GM20431 (cell line): ENCODE results near the gene CHST12.
"Not testable (repeated sequence)": the region's sequence is repeated elsewhere in the genome, so short reads cannot be mapped to it uniquely, and the experiment has no call there.

Experiments used
- in situ Hi-C: fragments of 300-500 bp; cut with MseI, MboI; formaldehyde crosslinking; loops from one replicate; pipeline ENCODE4 v1.15.0; 2020; ENCODE audit warnings: low sequenced_read_pairs; ENCODE audit not compliant: unreplicated experiment

The CHST12 gene

DNA sequence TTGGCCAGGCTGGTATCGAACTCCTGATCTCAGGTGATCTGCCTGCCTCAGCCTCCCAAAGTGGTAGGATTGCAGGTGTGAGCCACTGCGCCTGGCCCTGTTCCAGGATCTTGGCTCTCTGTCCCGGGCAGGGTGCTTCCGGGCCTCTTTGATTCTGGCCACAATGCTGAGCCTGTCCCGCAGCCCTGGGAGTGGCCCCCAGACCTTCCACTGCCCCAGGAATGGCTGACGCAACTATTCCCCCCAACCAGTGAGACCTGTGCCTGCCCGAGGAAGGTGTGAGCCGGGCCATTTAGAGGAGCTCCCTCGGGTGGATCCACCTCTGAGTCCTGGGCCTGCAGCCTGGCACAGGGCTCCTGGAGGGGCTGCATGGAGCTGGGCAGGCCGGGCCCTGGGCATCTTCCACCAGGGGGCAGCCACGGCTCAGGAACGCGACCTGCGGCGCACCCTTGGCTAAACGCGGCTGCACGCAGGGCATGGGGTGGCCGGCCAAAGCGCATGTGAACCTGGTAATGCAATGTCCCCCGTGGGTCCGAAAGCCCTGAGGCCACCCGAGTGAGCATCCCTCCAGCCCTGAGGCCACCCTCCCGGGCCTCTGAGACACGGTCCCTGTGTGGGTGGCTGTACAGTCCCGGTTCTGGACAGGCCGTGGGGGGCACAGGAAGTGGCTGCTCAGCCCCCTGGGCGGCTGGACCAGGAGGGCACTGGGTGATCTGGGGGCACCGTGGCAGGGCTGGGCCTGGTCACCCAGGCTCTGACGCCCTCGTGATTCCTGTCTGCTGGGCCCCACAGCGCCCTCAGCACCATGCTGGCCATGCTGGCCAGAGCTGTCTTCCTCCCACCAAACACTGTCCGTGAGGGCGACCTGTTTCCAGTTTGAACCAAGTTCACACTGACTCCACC, 48.0 kb downstream of the CHST12 start:
- in situ Hi-C loops = no loop called here

- in situ Hi-C loops = no loop called here
Observed at GRCh38 chr7:2452074-2452507, 48.7 kb downstream of the CHST12 start.

DNA sequence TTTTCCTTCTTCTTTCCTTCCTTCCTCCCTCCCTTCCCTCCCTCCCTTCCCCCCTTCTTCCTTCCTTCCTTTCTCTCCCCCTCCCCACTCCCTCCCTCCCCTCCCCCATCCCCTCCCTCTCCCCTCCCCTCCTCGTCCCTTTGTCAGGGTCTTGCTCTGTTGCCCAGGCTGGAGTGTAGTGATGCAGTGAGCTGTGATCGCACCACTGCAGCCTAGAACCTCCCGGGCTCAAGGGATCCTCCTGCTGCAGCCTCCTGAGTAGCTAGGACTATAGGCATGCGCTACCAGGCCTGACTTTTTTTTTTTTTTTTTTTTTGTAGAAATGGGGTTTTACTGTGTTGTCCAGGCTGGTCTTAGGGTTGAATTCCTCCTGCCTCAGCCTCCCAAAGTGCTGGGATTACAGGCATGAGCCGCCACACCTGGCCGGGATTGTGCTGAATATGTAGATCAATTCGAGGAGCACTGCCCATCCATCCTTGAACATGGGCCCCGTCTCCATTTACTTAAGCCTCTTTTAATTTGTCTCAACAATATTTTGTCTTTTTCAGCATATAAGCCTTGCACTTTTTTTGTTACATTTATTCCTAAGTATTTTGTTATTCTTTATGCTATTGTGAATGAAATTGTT, 49.3 kb downstream of the CHST12 start:
- in situ Hi-C loops = no loop called here

- in situ Hi-C loops = not testable (repeated sequence)
Observed at GRCh38 chr7:2453849-2454248, 50.4 kb downstream of the CHST12 start.

- in situ Hi-C loops = no loop called here
Observed at GRCh38 chr7:2459674-2460073, 56.3 kb downstream of the CHST12 start.

DNA sequence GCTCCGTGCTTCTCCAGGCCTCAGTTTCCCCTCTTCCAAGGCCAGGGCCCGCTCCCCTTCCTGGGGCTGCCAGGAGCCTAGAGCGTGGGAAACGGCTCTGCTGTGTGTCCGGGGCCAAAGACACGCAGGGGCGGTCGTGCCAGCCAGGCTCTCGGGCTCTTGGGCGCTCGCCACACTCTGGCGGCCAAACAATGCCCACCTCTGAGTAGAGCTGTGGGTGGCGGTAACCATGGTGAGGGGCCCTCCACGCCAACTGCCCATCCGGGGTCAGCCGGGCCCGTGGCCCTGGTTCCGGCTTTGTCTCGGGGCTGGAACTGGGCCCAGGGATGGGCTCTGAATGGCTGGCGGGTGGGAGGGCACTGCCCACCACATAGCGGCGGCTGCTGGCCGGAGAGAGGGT, 56.8 kb downstream of the CHST12 start:
- in situ Hi-C loops = no loop called here

DNA sequence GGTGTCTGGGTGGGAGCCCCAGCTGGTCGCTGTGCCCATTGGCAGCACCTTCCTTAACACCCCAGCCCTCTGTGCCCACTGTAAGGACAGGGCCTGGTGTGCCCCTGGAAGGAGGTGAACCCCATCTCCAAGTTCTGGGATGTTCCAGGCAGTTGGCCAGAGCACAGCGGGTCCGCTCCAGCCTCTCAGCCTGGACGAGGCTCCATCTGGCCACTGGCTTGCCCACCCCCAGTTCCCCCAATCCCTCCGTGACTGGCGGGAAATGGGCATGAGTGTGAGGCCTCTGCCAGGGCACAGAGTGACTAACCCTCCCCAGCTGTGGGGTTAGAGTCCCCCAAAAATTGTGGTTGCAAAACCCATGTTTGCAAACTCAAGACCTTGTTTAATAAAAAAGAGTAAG, 57.2 kb downstream of the CHST12 start:
- in situ Hi-C loops = no loop called here

DNA sequence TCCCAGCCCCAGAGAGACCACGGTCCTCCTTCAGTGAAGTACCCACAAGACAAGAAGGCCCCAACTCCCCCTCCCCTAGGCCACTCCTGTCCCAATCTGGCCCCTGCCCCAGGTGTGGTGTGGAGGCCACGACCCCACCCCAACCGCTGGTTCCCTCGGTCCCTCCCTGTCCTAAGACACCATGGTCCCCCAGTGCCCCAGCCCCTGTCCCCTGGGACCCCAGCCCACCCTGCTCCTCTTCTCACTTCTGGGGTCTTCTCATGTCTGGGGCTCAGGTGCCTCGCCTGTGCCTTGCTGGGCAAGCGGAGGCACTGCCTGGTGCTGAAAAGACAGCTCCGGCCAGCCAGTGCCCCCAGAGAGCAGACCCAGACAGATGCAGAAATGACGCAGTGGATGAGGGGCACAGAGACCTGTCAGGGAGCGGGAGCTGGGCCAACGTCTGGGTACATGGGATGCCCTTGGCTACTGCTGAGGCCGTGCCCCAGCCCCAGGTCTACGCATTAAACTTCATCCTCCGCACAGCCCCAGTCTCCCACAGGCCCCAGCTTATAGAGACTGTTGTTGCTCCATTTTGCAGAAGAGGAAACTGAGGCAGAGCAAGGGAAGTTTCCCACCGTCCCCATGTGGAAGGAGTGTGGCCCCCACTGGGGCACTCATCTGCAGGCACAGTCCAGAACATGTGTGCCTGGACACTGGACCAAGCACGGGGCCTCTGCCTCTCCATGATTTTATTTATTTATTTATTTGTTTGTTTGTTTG, 58.0 kb downstream of the CHST12 start:
- in situ Hi-C loops = no loop called here

DNA sequence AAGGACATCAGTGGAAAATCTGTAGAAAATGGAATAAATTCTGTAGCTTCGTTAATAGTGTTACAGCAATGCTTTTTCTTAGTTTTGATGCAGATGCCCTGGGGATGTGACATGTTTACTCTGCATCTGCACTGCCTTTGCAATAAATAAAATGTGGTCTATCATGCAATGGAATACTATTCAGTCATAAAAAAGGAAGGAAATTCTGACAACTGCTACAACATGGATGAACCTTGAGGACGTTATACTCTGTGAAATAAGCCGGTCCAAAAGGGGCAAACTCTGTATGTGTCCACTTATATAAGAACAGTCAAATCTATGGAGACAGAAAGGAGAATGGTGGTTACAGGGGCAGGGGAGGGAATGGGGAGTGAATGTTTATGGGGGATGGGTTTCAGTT, 59.3 kb downstream of the CHST12 start:
- in situ Hi-C loops = no loop called here

DNA sequence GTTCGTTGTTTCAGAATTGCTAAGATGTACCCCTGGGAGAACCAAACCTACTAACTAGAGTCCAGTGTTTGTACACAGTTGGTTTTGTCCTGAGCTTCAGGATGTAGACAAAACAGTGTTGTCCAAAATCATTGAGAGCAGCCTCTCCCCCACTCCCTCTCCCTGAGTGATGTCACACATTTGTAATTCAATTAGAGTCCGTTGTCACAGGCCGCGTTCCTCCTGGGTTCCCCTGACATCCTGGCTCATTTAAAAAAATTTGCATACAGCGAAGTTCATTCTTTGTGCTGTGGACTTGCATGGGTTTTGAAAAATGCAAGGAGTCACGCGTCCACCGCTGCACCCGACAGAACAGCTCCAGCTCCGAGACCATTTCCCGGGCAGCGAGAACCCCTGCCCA, 62.5 kb downstream of the CHST12 start:
- in situ Hi-C loops = no loop called here

DNA sequence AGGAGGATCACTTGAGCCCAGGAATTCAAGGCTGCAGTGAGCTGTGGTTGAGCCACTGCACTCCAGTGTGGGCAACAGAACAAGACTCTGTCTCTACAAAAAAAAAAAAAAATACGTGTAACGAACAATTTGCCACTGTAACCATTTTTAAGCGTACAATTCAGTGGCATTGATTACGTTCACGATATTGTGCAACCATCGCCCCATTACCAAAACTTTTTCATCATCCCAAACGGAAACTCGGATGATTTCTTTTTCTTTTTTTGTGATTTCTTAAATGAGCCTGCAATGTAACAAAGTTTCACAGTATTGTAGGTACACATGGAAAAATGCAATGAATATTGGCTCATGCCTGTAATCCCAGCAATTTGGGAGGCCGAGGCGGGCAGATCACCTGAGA, 63.3 kb downstream of the CHST12 start:
- in situ Hi-C loops = no loop called here

- in situ Hi-C loops = no loop called here
Observed at GRCh38 chr7:2468227-2468626, 64.8 kb downstream of the CHST12 start.

- in situ Hi-C loops = not testable (repeated sequence)
Observed at GRCh38 chr7:2469460-2470203, 66.2 kb downstream of the CHST12 start.

GRCh38 chr7:2470204-2471021, 67.0 kb downstream of the CHST12 start:
- in situ Hi-C loops = no loop called here

GRCh38 chr7:2471022-2471329, 67.6 kb downstream of the CHST12 start:
- in situ Hi-C loops = no loop called here

GRCh38 chr7:2471396-2471795, 68.0 kb downstream of the CHST12 start:
- in situ Hi-C loops = no loop called here

- in situ Hi-C loops = no loop called here
Observed at GRCh38 chr7:2472739-2473138, 69.3 kb downstream of the CHST12 start.

DNA sequence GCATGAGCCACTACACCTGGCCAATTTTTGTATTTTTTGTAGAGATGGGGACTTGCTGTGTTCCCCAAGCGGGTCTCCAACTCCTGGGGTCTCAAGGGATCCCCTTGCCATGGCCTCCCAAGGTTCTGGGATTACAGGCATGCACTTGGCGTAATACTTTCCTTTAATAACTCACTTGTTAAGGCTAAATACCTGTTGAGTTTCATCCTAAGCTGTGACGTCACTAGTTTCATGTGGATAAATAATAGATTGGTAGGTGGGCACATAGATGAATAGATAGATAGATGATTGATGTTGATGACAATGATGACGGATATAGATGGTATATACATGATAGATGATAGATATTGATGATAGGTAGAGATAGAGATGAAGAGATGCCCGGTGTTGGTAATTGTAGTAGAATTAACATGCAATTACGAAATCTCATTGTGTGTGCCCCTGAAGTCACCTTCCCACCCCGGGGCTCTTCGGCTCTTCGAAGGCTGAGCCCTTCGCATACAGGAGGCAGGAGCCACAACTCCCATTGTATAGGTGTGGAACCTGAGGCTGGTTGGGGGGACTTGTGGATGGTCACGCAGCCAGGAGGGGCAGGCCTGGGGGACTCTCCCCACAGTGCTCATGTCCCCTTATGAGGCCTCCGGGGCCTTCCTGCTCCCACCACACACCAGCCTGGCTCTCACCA, 70.2 kb downstream of the CHST12 start:
- in situ Hi-C loops = no loop called here

DNA sequence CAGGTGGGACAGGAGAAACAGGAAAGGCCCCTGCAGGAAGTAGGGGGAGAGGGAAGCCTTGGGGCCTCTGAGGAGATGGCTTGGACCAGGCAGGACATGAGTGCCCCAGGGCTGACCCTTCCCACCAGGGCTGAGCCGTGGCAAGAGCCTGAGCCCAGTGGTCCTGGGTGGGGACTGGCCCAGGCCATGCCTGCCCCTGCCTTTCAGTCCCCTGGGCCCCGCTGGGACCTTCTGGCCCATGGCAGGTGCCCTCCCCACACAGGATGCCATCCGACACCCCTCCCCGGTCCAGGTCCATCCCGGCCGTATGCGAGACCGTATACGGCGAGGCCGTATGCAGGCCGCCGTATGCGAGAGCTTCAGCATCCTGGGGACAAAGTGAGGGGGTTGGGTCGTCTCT, 70.8 kb downstream of the CHST12 start:
- in situ Hi-C loops = no loop called here
